Posterior cingulate gyrus (tissue), 11 donors: ENCODE measurements around the gene PIERCE2.
"Not testable (repeated sequence)": the region's sequence is repeated elsewhere in the genome, so short reads cannot be mapped to it uniquely, and the experiment has no call there.

Experiments used
- DNase-seq, 10 donors: peaks; one replicate each; pipeline versions ENCODE4 v3.0.0 to v3.0.0-alpha.2; 2020 to 2021; ENCODE audit warnings: mixed read lengths in 3 of 10
- intact Hi-C: fragments of 100-400 bp; cut with DNase I; formaldehyde crosslinking; loops from one replicate; pipeline ENCODE4 v1.15.1; 2023

Gene PIERCE2

GRCh38 chr15:55420171-55420866 is 12.0 kb downstream of the PIERCE2 start:
- DNase-seq = no peak
- intact Hi-C loops = no loop called here

DNA sequence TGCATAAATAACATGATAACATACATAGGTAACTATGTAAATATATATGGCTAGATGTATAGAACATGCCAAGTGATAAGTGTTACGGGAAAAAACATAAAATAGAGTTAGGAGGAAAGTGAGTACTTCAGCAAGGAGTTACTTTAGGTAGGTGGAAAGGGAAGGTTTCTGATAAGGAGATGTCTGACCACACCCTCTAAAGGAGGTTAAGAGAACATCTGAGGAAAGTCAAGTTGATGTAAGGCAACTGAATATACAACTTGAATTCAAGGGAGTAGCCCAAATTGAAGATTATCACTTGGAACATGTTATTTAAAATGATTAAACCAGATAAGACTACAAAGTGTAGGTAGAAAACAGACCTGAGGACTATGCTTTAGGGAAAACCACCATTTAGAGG is 13.8 kb downstream of the PIERCE2 start:
- intact Hi-C loops = no loop called here
- DNase-seq = no peak

GRCh38 chr15:55434989-55435825 is 26.9 kb downstream of the PIERCE2 start:
- DNase-seq = no peak
- intact Hi-C loops = loop anchor here (5.0 kb wide), 1 partner anchor 218 kb away; no protein-coding TSS in a partner anchor

DNA sequence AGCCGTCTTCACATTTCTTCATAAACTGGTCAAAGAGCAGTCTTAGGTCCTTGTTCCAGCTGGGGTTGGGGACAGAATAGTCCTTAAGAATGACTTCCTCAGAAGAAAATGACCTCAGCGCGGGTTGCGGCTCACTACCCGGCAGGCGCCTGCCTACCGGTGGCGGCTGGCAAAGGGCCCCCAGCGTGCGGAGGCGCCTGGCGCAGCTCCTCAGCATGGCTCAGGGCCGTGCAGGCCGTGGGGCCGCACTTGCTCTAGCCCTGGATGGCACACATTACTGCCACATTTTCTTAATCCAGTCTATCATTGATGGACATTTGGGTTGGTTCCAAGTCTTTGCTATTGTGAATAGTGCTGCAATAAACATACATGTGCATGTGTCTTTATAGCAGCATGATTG is 34.8 kb downstream of the PIERCE2 start:
- intact Hi-C loops, DNase-seq: not testable (repeated sequence)

DNA sequence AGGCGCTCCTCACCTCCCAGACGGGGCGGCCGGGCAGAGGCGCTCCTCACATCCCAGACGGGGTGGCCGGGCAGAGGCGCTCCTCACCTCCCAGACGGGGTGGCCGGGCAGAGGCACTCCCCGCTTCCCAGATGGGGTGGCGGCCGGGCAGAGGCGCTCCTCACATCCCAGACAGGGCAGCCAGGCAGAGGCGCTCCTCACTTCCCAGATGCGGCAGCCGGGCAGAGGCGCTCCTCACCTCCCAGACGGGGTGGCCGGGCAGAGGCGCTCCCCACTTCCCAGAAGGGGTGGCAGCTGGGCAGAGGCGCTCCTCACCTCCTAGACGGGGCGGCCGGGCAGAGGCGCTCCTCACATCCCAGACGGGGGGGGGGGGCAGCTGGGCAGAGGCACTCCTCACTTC is 37.6 kb downstream of the PIERCE2 start:
- intact Hi-C loops = not testable (repeated sequence)
- DNase-seq = peak in 1 of 10 donors; percentile 77

GRCh38 chr15:55446379-55447029 is 38.2 kb downstream of the PIERCE2 start:
- intact Hi-C loops = not testable (repeated sequence)
- DNase-seq = peak in 2 of 10 donors; percentile 79 to 83

GRCh38 chr15:55447030-55447394 is 38.7 kb downstream of the PIERCE2 start:
- intact Hi-C loops, DNase-seq: not testable (repeated sequence)

- intact Hi-C loops = no loop called here
Observed at GRCh38 chr15:55457401-55458022, 49.2 kb downstream of the PIERCE2 start.

GRCh38 chr15:55461447-55461846 is 53.2 kb downstream of the PIERCE2 start:
- DNase-seq = no peak
- intact Hi-C loops = loop anchor here (10.0 kb wide), 1 partner anchor 63 kb away; no protein-coding TSS in a partner anchor

More at GRCh38 chr15:55457401-55458022, 49.2 kb downstream of the PIERCE2 start:
- peak in 1 of 10 donors; percentile 24 for DNase-seq

- intact Hi-C loops = loop anchor here (10.0 kb wide), 1 partner anchor 56 kb away; no protein-coding TSS in a partner anchor
- no peak for DNase-seq
Observed at GRCh38 chr15:55468321-55468720, 60.0 kb downstream of the PIERCE2 start.
